GM12878 (cell line): Measurements from ENCODE around the gene KIF6. TPM values are rescaled to one million over a fixed set of nuclear protein-coding genes. Genes with fewer than 3 reads are reported as not detected.

ENCODE experiments used
- ATAC-seq: fragments of 200-7000 bp; cut with Tn5 transposase; 3 replicates; pipeline ENCODE4 v1.9.1; 2020; ENCODE audit warnings: mild to moderate bottlenecking, moderate library complexity
- BruUV-seq: library from RNA; stranded (reverse); fragments of 400-500 nt; replicated peaks from 2 replicates; lab custom pipeline; 2021; lab: Mats Ljungman, UMichigan
- CTCF ChIA-PET: fragments of 300-600 bp; sonication (Branson Sonifier 250); formaldehyde crosslinking; extraction: SDS; loops from one replicate; lab custom pipeline; 2021; ENCODE audit warnings: inconsistent platforms; lab: Yijun Ruan, JAX
- POLR2A ChIA-PET: fragments of 350-600 bp; formaldehyde crosslinking; extraction: SDS; loops from one replicate; lab custom pipeline; 2021; ENCODE audit warnings: inconsistent platforms; lab: Charles Lee
- RAD21 ChIA-PET: fragments of 300-600 bp; sonication (Branson Sonifier 250); formaldehyde crosslinking; loops from one replicate; lab custom pipeline; 2023; ENCODE audit warnings: antibody characterized with exemption; ENCODE audit not compliant: unreplicated experiment; lab: Charles Lee
- SMC1A ChIA-PET: fragments of 300-600 bp; sonication (Branson Sonifier 250); formaldehyde crosslinking; loops from one replicate; lab custom pipeline; 2023; ENCODE audit not compliant: unreplicated experiment, uncharacterized antibody; lab: Charles Lee
- DNase-seq: peaks from one replicate; pipeline ENCODE4 v3.0.0-alpha.2; 2011; ENCODE audit warnings: low read depth, low spot score
- FAIRE-seq: peaks from 3 replicates; lab custom pipeline; 2011; peaks lifted over from hg19 to GRCh38; lab: Jason Lieb, UNC
- H2AFZ ChIP-seq: 2 replicates; pipeline ENCODE4 v1.6.0; 2011; ENCODE audit warnings: low read depth, low read length, control low read depth; ENCODE audit not compliant: control insufficient read depth
- H3K27ac ChIP-seq: 2 replicates; pipeline ENCODE4 v1.5.1; 2011; ENCODE audit warnings: control low read depth; ENCODE audit not compliant: control insufficient read depth, insufficient read depth
- H3K27me3 ChIP-seq, 2 experiments: replicated peaks in 1 of 2; 2 replicates each; pipeline versions ENCODE4 v1.6.0 to v1.6.1; 2011; ENCODE audit warnings: low read length in 1 of 2; ENCODE audit not compliant: control insufficient read depth in 2 of 2, insufficient read depth in 2 of 2
- H3K36me3 ChIP-seq, 2 experiments: 2 replicates each; pipeline ENCODE4 v1.5.1; 2011; ENCODE audit warnings: low read length in 1 of 2; ENCODE audit not compliant: control insufficient read depth in 2 of 2, insufficient read depth in 2 of 2
- H3K4me1 ChIP-seq: 2 replicates; pipeline ENCODE4 v1.6.1; 2011; ENCODE audit warnings: mild to moderate bottlenecking, low read length, moderate library complexity, mixed read lengths; ENCODE audit not compliant: control insufficient read depth, insufficient read depth
- H3K4me2 ChIP-seq: 2 replicates; pipeline ENCODE4 v1.6.0; 2011; ENCODE audit warnings: control low read depth; ENCODE audit not compliant: control insufficient read depth, insufficient read depth
- H3K4me3 ChIP-seq: fragments of 200-600 bp; sonication (generic); 2 replicates; pipeline ENCODE4 v1.5.1; 2016
- H3K79me2 ChIP-seq: 2 replicates; pipeline ENCODE4 v1.6.0; 2011; ENCODE audit warnings: low read length; ENCODE audit not compliant: control insufficient read depth, insufficient read depth
- H3K9ac ChIP-seq: 2 replicates; pipeline ENCODE4 v1.8.0; 2011; ENCODE audit warnings: low read length, control low read depth, mixed read lengths; ENCODE audit not compliant: control insufficient read depth, insufficient read depth
- H3K9me3 ChIP-seq: replicated peaks from 3 replicates; pipeline ENCODE4 v1.5.1; 2011; ENCODE audit warnings: mild to moderate bottlenecking, low read length; ENCODE audit not compliant: control insufficient read depth, insufficient read depth
- H4K20me1 ChIP-seq: 2 replicates; pipeline ENCODE4 v1.6.0; 2011; ENCODE audit not compliant: control insufficient read depth, insufficient read depth
- CBX5 ChIP-seq: sonication (generic); IDR thresholded peaks from 2 replicates; pipeline ENCODE4 v1.6.1; 2016; ENCODE audit warnings: low read depth, moderate library complexity, mild to moderate bottlenecking, inconsistent platforms
- CHD2 ChIP-seq: IDR thresholded peaks from 2 replicates; pipeline ENCODE4 v1.6.1; 2011; ENCODE audit warnings: low read depth, low read length, improper control_type of control experiment, borderline replicate concordance
- ESRRA ChIP-seq: IDR thresholded peaks from 2 replicates; pipeline ENCODE4 v1.6.1; 2012; ENCODE audit warnings: mild to moderate bottlenecking, low read length, improper control_type of control experiment
- ETV6 ChIP-seq, 2 experiments: fragments of 450-650 bp in 1 of 2; IDR thresholded peaks in 1 of 2; conservative IDR thresholded peaks in 1 of 2; 2 replicates each; pipeline ENCODE4 v1.6.1; 2014; ENCODE audit warnings: antibody characterized with exemption in 1 of 2, borderline replicate concordance in 1 of 2, low read depth in 1 of 2, mild to moderate bottlenecking in 1 of 2, moderate library complexity in 1 of 2
- FOXK2 ChIP-seq: fragments of 450-650 bp; IDR thresholded peaks from 2 replicates; pipeline ENCODE4 v1.6.1; 2017; ENCODE audit warnings: mild to moderate bottlenecking, moderate library complexity
- FOXM1 ChIP-seq: IDR thresholded peaks from 2 replicates; pipeline ENCODE4 v1.6.1; 2012; ENCODE audit warnings: low read depth, mild to moderate bottlenecking, inconsistent platforms, low read length, moderate library complexity
- GABPA ChIP-seq: IDR thresholded peaks from 2 replicates; pipeline ENCODE4 v1.6.1; 2014; ENCODE audit warnings: antibody characterized with exemption, low read depth, mild to moderate bottlenecking, inconsistent platforms
- JUNB ChIP-seq: IDR thresholded peaks from 2 replicates; pipeline ENCODE4 v1.6.1; 2016; ENCODE audit warnings: antibody characterized with exemption, mild to moderate bottlenecking
- KLF5 ChIP-seq: fragments of 450-650 bp; IDR thresholded peaks from 2 replicates; pipeline ENCODE4 v1.6.1; 2014; ENCODE audit warnings: mild to moderate bottlenecking; ENCODE audit not compliant: partially characterized antibody
- PAX5 ChIP-seq: IDR thresholded peaks from 2 replicates; pipeline ENCODE4 v1.6.1; 2011; ENCODE audit warnings: low read depth, low read length, borderline replicate concordance
- PML ChIP-seq: IDR thresholded peaks from 2 replicates; pipeline ENCODE4 v1.6.1; 2012; ENCODE audit warnings: low read length, inconsistent platforms
- RAD51 ChIP-seq: fragments of 450-650 bp; IDR thresholded peaks from 2 replicates; pipeline ENCODE4 v1.6.1; 2016; ENCODE audit warnings: moderate library complexity, mild to moderate bottlenecking, inconsistent platforms
- SIN3A ChIP-seq: IDR thresholded peaks from 2 replicates; pipeline ENCODE4 v1.6.1; 2012; ENCODE audit warnings: low read depth, low read length, improper control_type of control experiment
- TCF7 ChIP-seq: IDR thresholded peaks from 2 replicates; pipeline ENCODE4 v1.6.1; 2014; ENCODE audit warnings: antibody characterized with exemption, borderline replicate concordance
- WRNIP1 ChIP-seq: IDR thresholded peaks from 2 replicates; pipeline ENCODE4 v1.6.1; 2011; ENCODE audit warnings: low read depth, low read length, improper control_type of control experiment, borderline replicate concordance
- ZNF274 ChIP-seq: IDR thresholded peaks from one replicate; pipeline ENCODE4 v1.8.0; 2011; ENCODE audit not compliant: insufficient read length, insufficient read depth
- ZZZ3 ChIP-seq: IDR thresholded peaks from 2 replicates; pipeline ENCODE4 v1.6.1; 2011; ENCODE audit warnings: low read depth; ENCODE audit not compliant: control insufficient read depth, insufficient read length
- WGBS: methylation state at CpG from one replicate; pipeline ENCODE4 v1.1.6; 2016; ENCODE audit warnings: low lambda C conversion rate; ENCODE audit not compliant: insufficient replicate concordance, insufficient coverage; ENCODE audit errors: missing lambda C conversion rate; 5-methylcytosine and 5-hydroxymethylcytosine counted together
- in situ Hi-C: fragments of 300-500 bp; cut with MboI; formaldehyde crosslinking; loops from 9 replicates; pipeline ENCODE4 v1.14.3; 2018; ENCODE audit warnings: mixed read lengths
- intact Hi-C: fragments of 100-400 bp; cut with micrococcal nuclease; formaldehyde crosslinking; loops from one replicate; pipeline ENCODE4 v1.14.2; 2022; ENCODE audit not compliant: unreplicated experiment
- polyA plus RNA-seq, 11 experiments: library from polyadenylated mRNA; depleted of rRNA in 4 of 11; unstranded in 6 of 11; stranded (reverse) in 5 of 11; fragments of >200 nt; fragmentation: Nextera tagmentation in 4 of 11; fragmentation: Illumina TruSeq in 1 of 11; extraction: Ambion mirVana in 4 of 11; extraction: Trizol in 1 of 11; gene quantifications; 1 replicate in 1 of 11; 2 replicates in 10 of 11; pipeline versions ENCODE4 v1.2.1 to v1.2.3, GENCODE V29; 2011 to 2016; ENCODE audit warnings: inconsistent platforms in 2 of 11, missing spikeins in 2 of 11, low read depth in 1 of 11
- total RNA-seq, 4 experiments: library from RNA; depleted of rRNA in 3 of 4; stranded (reverse); fragments of >200 nt in 3 of 4; fragmentation: Illumina TruSeq in 1 of 4; extraction: Trizol in 1 of 4; gene quantifications; 2 replicates each; pipeline versions ENCODE4 v1.2.1 to v1.2.3, GENCODE V29; 2013 to 2021
- TF ChIP-seq, protein P1 (sequence below), 3 experiments: IDR thresholded peaks in 2 of 3; conservative IDR thresholded peaks in 1 of 3; 2 replicates each; pipeline ENCODE4 v1.5.1; 2011; ENCODE audit warnings: low read depth in 3 of 3, low read length in 3 of 3, mild to moderate bottlenecking in 3 of 3, control low read depth in 2 of 3, moderate library complexity in 2 of 3, inconsistent platforms in 1 of 3, mixed read lengths in 1 of 3; ENCODE audit not compliant: control insufficient read depth in 2 of 3, insufficient read depth in 1 of 3; ENCODE audit errors: extremely low read depth in 1 of 3

Gene KIF6
- total and polyA plus RNA-seq, 10 of the 15 experiments (the other 5 are each of a cell fraction or from before 2014, with no cell fraction given), result 0.09 to 1.0 (median 0.28) TPM

DNA sequence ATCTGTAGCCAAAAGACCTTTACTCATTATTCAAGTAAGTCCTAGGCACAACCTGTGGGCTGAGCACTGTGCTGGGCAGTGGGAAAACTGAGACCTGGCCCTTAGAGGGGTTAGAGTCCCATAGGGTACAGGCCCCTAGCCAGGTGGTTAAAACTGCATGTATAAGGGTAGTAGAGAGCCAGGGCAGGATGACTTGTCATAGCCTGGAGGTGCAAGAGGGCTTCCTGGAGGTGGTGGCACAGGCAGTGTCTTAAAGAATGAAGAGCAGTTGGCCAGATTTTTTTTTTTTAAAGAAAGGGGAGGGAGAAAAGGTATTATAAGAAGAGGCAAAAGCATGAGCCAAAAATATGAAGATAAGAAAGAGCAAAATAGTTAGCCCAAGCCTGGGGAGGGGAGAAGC is 226.2 kb downstream of the KIF6 start:
- H3K9me3 ChIP-seq, result no peaks in the 10 kb centered on the region; the same call in 2 of the 3 replicates
- RAD21 ChIA-PET, result no interaction called here
- no peaks in the 10 kb centered on the region for H4K20me1 ChIP-seq
- H3K4me3 ChIP-seq, result no peak overlapping the region
- H3K4me1 ChIP-seq, result no peaks in the 10 kb centered on the region
- intact Hi-C loops (no loop called here), in situ Hi-C loops (no loop called here)
- POLR2A ChIA-PET, result no interaction called here
- DNase-seq (no peak), FAIRE-seq (no peak), ATAC-seq (no peak)
- no peak for TF ChIP-seq ZNF274
- no peak for TF ChIP-seq PML
- no peak for TF ChIP-seq FOXK2
- TF ChIP-seq PAX5, result no peak
- no peak for TF ChIP-seq WRNIP1
- TF ChIP-seq ESRRA, result no peak
- no peak for TF ChIP-seq ETV6 (conservative IDR thresholded peaks at IDR 0.05 in 1 of 2, IDR thresholded peaks at IDR 0.05 in 1 of 2; ENCODE audit: borderline replicate concordance in 1 of 2, low read depth in 1 of 2)
- H3K27ac ChIP-seq, result no peak overlapping the region
- no peaks in the 10 kb centered on the region; a peak in 1 of 4 replicates for H3K27me3 ChIP-seq
- H2AFZ ChIP-seq, result no peak overlapping the region
- H3K4me2 ChIP-seq, result no peak overlapping the region
- CTCF ChIA-PET, result interaction anchor here (1.5 kb wide), 1 partner anchor 46 kb away, joined by 3 read pairs; no protein-coding TSS in a partner anchor
- no peaks in the 10 kb centered on the region for H3K79me2 ChIP-seq
- BruUV-seq, result no TSS peak
- H3K36me3 ChIP-seq, result no peaks in the 10 kb centered on the region
- SMC1A ChIA-PET, result interaction anchor here (0.6 to 1.0 kb wide), 2 partner anchors 10 to 293 kb away, joined by 3 read pairs; no protein-coding TSS in a partner anchor
- H3K9ac ChIP-seq, result no peak overlapping the region

DNA sequence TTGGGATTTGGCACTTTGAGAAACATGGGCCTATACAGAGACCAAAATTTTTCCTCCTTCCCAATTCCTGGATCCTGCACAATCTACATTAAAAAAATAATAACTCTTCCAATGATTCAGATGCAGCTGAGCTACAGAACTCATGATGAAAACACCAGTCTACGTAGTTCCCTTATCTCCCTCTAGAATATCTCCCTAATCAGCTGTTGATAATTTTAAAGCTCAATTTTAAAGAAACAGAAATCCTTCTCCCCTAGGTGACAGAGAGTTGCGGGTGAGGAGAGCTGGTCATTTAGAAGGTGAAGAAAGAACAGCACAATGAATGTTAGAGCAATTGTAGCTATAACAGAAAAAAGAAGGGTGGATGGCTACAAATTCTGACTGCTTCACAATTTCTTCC is 227.1 kb downstream of the KIF6 start:
- H3K36me3 ChIP-seq, result no peaks in the 10 kb centered on the region
- H3K27ac ChIP-seq, result no peak overlapping the region
- H3K4me2 ChIP-seq, result no peak overlapping the region
- in situ Hi-C loops (no loop called here), intact Hi-C loops (no loop called here)
- no peaks in the 10 kb centered on the region for H4K20me1 ChIP-seq
- H3K4me1 ChIP-seq, result no peaks in the 10 kb centered on the region
- no peaks in the 10 kb centered on the region; a peak in 1 of 4 replicates for H3K27me3 ChIP-seq
- H3K79me2 ChIP-seq, result no peaks in the 10 kb centered on the region
- no peak overlapping the region for H3K4me3 ChIP-seq
- no TSS peak for BruUV-seq
- ATAC-seq (no peak), DNase-seq (no peak), FAIRE-seq (no peak)
- SMC1A ChIA-PET, result interaction anchor here (0.6 to 1.0 kb wide), 5 partner anchors 9 to 20 kb away, joined by 3 to 4 read pairs (median 3); no protein-coding TSS in a partner anchor
- no peak overlapping the region for H2AFZ ChIP-seq
- CTCF ChIA-PET, result interaction anchor here (0.5 to 1.5 kb wide), 3 partner anchors 11 to 1780 kb away, joined by 3 read pairs; no protein-coding TSS in a partner anchor
- 44% methylated on average over 2 of the region's 2 CpGs for WGBS
- RAD21 ChIA-PET, result no interaction called here
- no peak overlapping the region for H3K9ac ChIP-seq
- POLR2A ChIA-PET, result no interaction called here
- no peaks in the 10 kb centered on the region; the same call in 2 of the 3 replicates for H3K9me3 ChIP-seq
- TF ChIP-seq KLF5 (no peak), ZZZ3 (no peak), CBX5 (no peak), CHD2 (no peak), GABPA (no peak), TCF7 (no peak), JUNB (no peak), RAD51 (no peak), SIN3A (no peak), FOXM1 (no peak)
- TF ChIP-seq, protein P1, sequence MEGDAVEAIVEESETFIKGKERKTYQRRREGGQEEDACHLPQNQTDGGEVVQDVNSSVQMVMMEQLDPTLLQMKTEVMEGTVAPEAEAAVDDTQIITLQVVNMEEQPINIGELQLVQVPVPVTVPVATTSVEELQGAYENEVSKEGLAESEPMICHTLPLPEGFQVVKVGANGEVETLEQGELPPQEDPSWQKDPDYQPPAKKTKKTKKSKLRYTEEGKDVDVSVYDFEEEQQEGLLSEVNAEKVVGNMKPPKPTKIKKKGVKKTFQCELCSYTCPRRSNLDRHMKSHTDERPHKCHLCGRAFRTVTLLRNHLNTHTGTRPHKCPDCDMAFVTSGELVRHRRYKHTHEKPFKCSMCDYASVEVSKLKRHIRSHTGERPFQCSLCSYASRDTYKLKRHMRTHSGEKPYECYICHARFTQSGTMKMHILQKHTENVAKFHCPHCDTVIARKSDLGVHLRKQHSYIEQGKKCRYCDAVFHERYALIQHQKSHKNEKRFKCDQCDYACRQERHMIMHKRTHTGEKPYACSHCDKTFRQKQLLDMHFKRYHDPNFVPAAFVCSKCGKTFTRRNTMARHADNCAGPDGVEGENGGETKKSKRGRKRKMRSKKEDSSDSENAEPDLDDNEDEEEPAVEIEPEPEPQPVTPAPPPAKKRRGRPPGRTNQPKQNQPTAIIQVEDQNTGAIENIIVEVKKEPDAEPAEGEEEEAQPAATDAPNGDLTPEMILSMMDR (IDR thresholded peaks at IDR 0.05 in 2 of 3, conservative IDR thresholded peaks at IDR 0.05 in 1 of 3; ENCODE audit: control insufficient read depth in 2 of 3, extremely low read depth in 1 of 3, insufficient read depth in 1 of 3, low read depth in 3 of 3, low read length in 3 of 3), result no peak
